Mucosa of descending colon (tissue), 3 donors: ENCODE data around the gene COL6A2. TPM values are rescaled to one million over a fixed set of nuclear protein-coding genes. Genes with fewer than 3 reads are reported as not detected.
A peak's percentile ranks its signal among the peaks of the same experiment; 100 is the strongest.
"Not testable (repeated sequence)": the region's sequence is repeated elsewhere in the genome, so short reads cannot be mapped to it uniquely, and the experiment has no call there.

Experiments used
- ATAC-seq: fragments of 200-7000 bp; cut with Tn5 transposase; one replicate; pipeline ENCODE4 v1.9.1; 2020; ENCODE audit warnings: mild to moderate bottlenecking, moderate library complexity
- DNase-seq, 3 donors: peaks; one replicate each; pipeline ENCODE4 v3.0.0-alpha.2; 2020
- H3K36me3 ChIP-seq: fragments of 200-600 bp; one replicate; pipeline ENCODE4 v1.8.0; 2021; ENCODE audit warnings: low read depth, mild to moderate bottlenecking
- H3K4me1 ChIP-seq: fragments of 200-600 bp; one replicate; pipeline ENCODE4 v1.8.0; 2021; ENCODE audit warnings: low read depth, mild to moderate bottlenecking
- H3K4me3 ChIP-seq: fragments of 200-600 bp; one replicate; pipeline ENCODE4 v1.8.0; 2021; ENCODE audit warnings: mild to moderate bottlenecking
- H3K9me3 ChIP-seq: fragments of 200-600 bp; one replicate; pipeline ENCODE4 v1.8.0; 2021; ENCODE audit warnings: mild to moderate bottlenecking
- CTCF ChIP-seq: fragments of 200-600 bp; IDR thresholded peaks from one replicate; pipeline ENCODE4 v1.8.0; 2022; ENCODE audit warnings: antibody characterized with exemption, mild to moderate bottlenecking
- intact Hi-C, 2 donors: fragments of 100-400 bp; cut with DNase I in 1 of 2; cut with micrococcal nuclease in 1 of 2; formaldehyde crosslinking; loops; one replicate each; pipeline versions ENCODE4 v1.11.0 to v1.11.1; 2022; cut with DNase I, micrococcal nuclease
- total RNA-seq, 3 donors: library from RNA; stranded (reverse); fragmentation: NEBNext Ultra II Directional in 2 of 3; extraction: Animal tissue kit (Norgen Biotek cat#: 25700) in 2 of 3; gene quantifications; one replicate each; pipeline versions ENCODE4 v1.2.1 to v1.2.4, GENCODE V29; 2021 to 2023
- donor health status: DM: no; HTN: no; CAD: no; lungs with moderate emphysema.
- donor health status: DM: no; HTN: no; CAD: no.
- donor health status: DM: no; HTN: yes; CAD: no.

Gene COL6A2
- total RNA-seq, 3 donors from 2014 or later = 65.1 to 858 (median 191) TPM

GRCh38 chr21:46145840-46146691, 48.2 kb downstream of the COL6A2 start:
- no peaks in the 10 kb centered on the region for H3K36me3 ChIP-seq
- H3K9me3 ChIP-seq = no peaks in the 10 kb centered on the region
- ATAC-seq (no peak), DNase-seq (peak in 1 of 3 donors; percentile 39)
- H3K4me3 ChIP-seq = no peak overlapping the region
- intact Hi-C loops = no loop called here
- H3K4me1 ChIP-seq = peaks cover 7% of the 10 kb centered on the region
- no peak for TF ChIP-seq CTCF

GRCh38 chr21:46146856-46147255, 48.9 kb downstream of the COL6A2 start:
- Histone ChIP-seq H3K9me3 (no peaks in the 10 kb centered on the region), H3K4me3 (no peak overlapping the region), H3K36me3 (no peaks in the 10 kb centered on the region), H3K4me1 (peaks cover 7% of the 10 kb centered on the region)
- no peak for TF ChIP-seq CTCF
- ATAC-seq (no peak), DNase-seq (peak in 2 of 3 donors; percentile 10 to 43)
- intact Hi-C loops = no loop called here

GRCh38 chr21:46147429-46147828, 49.5 kb downstream of the COL6A2 start:
- peak; percentile 35 for TF ChIP-seq CTCF
- H3K4me1 ChIP-seq, H3K9me3 ChIP-seq, H3K4me3 ChIP-seq, H3K36me3 ChIP-seq, intact Hi-C loops: not testable (repeated sequence)
- ATAC-seq = peak; percentile 75
- DNase-seq = peak; percentile 63 to 76 (median 74)

DNA sequence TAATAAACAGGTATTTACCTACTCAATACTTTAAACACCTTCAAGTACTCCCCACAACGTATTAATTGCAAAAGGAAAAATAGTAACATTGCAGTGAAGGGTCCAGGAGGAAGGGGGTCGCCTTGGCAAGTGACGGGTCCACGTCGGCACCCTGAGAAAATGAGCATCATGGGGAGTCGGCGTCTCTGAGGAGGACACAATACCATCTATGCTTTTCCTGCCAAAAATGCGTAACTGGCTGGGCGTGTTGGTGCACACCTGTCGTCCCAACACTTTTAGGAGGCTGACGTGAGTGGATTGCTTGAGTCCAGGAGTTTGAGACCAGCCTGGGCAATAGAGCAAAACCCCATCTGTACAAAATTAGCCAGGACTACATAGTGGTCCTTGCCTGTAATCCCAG, 50.2 kb downstream of the COL6A2 start:
- intact Hi-C loops = no loop called here
- H3K36me3 ChIP-seq = no peaks in the 10 kb centered on the region
- no peak for TF ChIP-seq CTCF
- DNase-seq (peak in 1 of 3 donors; percentile 5), ATAC-seq (no peak)
- H3K4me3 ChIP-seq = no peak overlapping the region
- no peaks in the 10 kb centered on the region for H3K9me3 ChIP-seq
- H3K4me1 ChIP-seq = peaks cover 11% of the 10 kb centered on the region

GRCh38 chr21:46149205-46149901, 51.4 kb downstream of the COL6A2 start:
- DNase-seq (peak in 2 of 3 donors; percentile 14 to 22), ATAC-seq (no peak)
- intact Hi-C loops = no loop called here
- H3K4me1 ChIP-seq = peaks cover 10% of the 10 kb centered on the region
- no peaks in the 10 kb centered on the region for H3K9me3 ChIP-seq
- H3K36me3 ChIP-seq = no peaks in the 10 kb centered on the region
- H3K4me3 ChIP-seq = no peak overlapping the region
- TF ChIP-seq CTCF = no peak
